GM18502 (cell line): ENCODE measurements around the gene TMEM51.

Experiments
- ATAC-seq: cut with Tn5 transposase; IDR thresholded peaks from one replicate; pipeline ENCODE4 v1.9.1; 2021; ENCODE audit warnings: mild to moderate bottlenecking; ENCODE audit not compliant: unreplicated experiment, poor library complexity

TMEM51 gene

DNA sequence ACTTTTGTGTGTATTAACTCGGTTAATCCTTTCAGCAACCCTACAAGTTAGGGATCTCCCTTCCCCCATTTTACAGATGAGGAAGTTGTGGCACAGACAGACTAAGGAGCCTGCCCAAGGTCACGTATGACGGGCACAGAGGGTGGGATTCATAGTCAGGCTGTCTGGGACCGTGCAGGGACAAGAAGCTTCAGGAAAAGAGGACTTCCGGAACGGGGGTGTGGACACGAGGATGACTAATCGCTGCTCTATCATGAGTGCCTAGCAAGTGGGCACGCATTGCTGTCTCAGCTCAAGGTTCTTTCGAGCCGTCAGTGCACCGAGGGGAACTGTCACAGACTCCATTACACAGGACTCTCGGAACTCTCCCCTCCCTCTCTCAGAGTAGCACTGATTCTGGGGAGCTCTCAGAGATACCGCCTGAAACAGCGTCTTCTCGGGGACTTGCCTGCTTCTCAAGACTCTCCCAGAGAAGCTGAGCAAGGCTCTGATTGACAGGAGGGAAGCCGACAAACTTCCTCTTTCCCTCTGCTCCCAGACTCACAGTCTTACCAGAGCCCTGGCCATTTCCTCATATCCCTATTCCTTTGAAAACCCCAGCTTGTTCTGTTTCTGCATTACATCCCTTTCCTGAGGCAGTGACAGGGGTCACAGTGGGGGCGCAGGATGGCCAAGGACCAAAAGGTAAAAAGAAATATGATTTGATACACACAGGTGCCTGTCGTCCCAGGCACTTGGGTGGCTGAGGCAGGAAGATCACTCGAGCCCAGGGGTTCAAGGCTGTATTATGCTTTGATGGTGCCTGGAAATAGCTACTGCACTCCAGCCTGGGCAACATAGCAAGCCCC, 107.8 kb downstream of the TMEM51 start:
- no peak for ATAC-seq

DNA sequence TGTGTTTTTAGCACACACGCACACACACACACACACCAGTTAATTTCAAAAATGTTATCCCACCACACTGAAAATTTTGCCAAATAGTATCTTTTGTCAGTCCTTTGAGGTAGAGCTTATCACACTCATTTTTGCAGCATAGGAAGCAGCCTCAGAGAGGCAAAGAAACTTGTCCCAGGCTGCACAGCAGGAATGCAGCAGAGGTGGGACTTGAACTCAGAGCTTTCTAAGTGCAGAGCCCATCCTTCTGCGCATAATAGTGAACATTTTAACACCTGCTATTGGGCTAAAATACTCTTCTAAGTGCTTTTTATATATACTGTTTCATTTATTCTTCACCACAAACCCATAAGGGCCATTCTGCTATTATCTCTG, 108.4 kb downstream of the TMEM51 start:
- no peak for ATAC-seq

DNA sequence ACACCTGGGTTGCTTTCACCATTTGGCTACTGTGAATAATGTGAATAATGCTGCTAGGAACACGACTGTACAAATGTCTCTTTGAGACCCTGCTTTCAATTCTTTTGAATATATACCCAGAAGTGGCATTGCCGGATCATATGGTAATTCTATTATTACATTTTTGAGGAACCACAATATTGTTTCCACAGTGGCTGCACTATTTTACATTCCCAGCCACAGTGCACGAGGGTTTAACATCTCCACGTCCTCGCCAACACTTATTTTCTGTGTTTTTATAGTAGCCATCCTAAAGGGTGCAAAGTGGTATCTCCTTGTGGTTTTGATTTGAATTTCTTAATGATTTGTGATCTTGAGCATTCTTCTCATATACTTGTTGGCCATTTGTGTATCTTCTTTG, 109.2 kb downstream of the TMEM51 start:
- no peak for ATAC-seq

DNA sequence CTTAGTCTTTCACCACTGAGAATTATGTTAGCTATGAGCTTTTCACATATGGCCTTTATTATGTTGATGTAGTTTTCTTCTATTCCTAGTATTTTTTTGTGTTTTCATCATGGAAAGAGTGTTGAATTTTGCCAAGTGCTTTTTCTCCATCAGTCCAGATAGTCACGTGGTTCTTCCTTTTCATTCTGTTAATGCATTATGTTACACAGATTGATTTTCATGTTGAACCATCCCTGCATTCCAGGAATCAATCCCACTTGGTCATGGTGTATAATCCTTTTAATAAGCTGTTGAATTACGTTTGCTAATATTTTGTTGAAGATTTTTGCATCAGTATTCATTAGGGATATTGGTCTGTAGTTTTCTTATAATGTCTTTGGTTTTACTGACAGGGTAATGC, 111.2 kb downstream of the TMEM51 start:
- ATAC-seq: no peak
